ENCODE results near the gene ABLIM3.
"Not testable (repeated sequence)": the region's sequence is repeated elsewhere in the genome, so short reads cannot be mapped to it uniquely, and the experiment has no call there.

ABLIM3 gene

GRCh38 chr5:149257889-149258705, 116.8 kb downstream of the ABLIM3 start:
- DNase-seq (ENCODE audit: low read depth in 3 of 3) = no peak

- no peak for DNase-seq (ENCODE audit: low read depth in 3 of 3)
These were observed 119.5 kb downstream of the ABLIM3 start for GRCh38 chr5:149260761-149261160.

GRCh38 chr5:149261246-149261645, 120.0 kb downstream of the ABLIM3 start:
- DNase-seq (ENCODE audit: low read depth in 3 of 3) = no peak

- DNase-seq (ENCODE audit: low read depth in 3 of 3) = no peak
These were observed 121.0 kb downstream of the ABLIM3 start for GRCh38 chr5:149262315-149262714.

- no peak for DNase-seq (ENCODE audit: low read depth in 3 of 3)
These were observed 123.3 kb downstream of the ABLIM3 start for GRCh38 chr5:149264439-149265067.

- DNase-seq (ENCODE audit: low read depth in 3 of 3) = no peak
These were observed 123.8 kb downstream of the ABLIM3 start for GRCh38 chr5:149265068-149265465.

GRCh38 chr5:149265597-149265996, 124.3 kb downstream of the ABLIM3 start:
- no peak for DNase-seq (ENCODE audit: low read depth in 3 of 3)

- no peak for DNase-seq (ENCODE audit: low read depth in 3 of 3)
These were observed 126.1 kb downstream of the ABLIM3 start for GRCh38 chr5:149267241-149267973.

- DNase-seq (ENCODE audit: low read depth in 3 of 3) = no peak
These were observed 127.8 kb downstream of the ABLIM3 start for GRCh38 chr5:149268928-149269557.

- DNase-seq (ENCODE audit: low read depth in 3 of 3) = no peak
These were observed 130.0 kb downstream of the ABLIM3 start for GRCh38 chr5:149271195-149271715.

- DNase-seq (ENCODE audit: low read depth in 3 of 3) = no peak
These were observed 130.6 kb downstream of the ABLIM3 start, which contains the start of gene AFAP1L1 for GRCh38 chr5:149271716-149272563. AFAP1L1 (plus strand) TSS chr5:149271859; CDS start chr5:149271969, 110 bp downstream.

GRCh38 chr5:149272781-149273180, 131.5 kb downstream of the ABLIM3 start:
- DNase-seq (ENCODE audit: low read depth in 3 of 3) = not testable (repeated sequence)

- DNase-seq (ENCODE audit: low read depth in 3 of 3) = no peak
These were observed 131.9 kb downstream of the ABLIM3 start for GRCh38 chr5:149273237-149273636.

GRCh38 chr5:149273950-149274349, 132.7 kb downstream of the ABLIM3 start:
- no peak for DNase-seq (ENCODE audit: low read depth in 3 of 3)

- no peak for DNase-seq (ENCODE audit: low read depth in 3 of 3)
These were observed 133.6 kb downstream of the ABLIM3 start for GRCh38 chr5:149274939-149275338.

GRCh38 chr5:149277801-149278200, 136.5 kb downstream of the ABLIM3 start:
- DNase-seq (ENCODE audit: low read depth in 3 of 3) = no peak

- no peak for DNase-seq (ENCODE audit: low read depth in 3 of 3)
These were observed 137.3 kb downstream of the ABLIM3 start for GRCh38 chr5:149278451-149279210.

- DNase-seq (ENCODE audit: low read depth in 3 of 3) = no peak
These were observed 138.4 kb downstream of the ABLIM3 start for GRCh38 chr5:149279661-149280060.

GRCh38 chr5:149280124-149280523, 138.8 kb downstream of the ABLIM3 start:
- no peak for DNase-seq (ENCODE audit: low read depth in 3 of 3)

- no peak for DNase-seq (ENCODE audit: low read depth in 3 of 3)
These were observed 139.5 kb downstream of the ABLIM3 start for GRCh38 chr5:149280802-149281201.

Data from stimulated activated CD4-positive, alpha-beta T cell treated with anti-CD3 and anti-CD28 coated beads, TNF-alpha, amount 100 ng/mL, for 48 hours (primary cell).